ENCODE results near the gene ARHGEF10L.

The ARHGEF10L gene

DNA sequence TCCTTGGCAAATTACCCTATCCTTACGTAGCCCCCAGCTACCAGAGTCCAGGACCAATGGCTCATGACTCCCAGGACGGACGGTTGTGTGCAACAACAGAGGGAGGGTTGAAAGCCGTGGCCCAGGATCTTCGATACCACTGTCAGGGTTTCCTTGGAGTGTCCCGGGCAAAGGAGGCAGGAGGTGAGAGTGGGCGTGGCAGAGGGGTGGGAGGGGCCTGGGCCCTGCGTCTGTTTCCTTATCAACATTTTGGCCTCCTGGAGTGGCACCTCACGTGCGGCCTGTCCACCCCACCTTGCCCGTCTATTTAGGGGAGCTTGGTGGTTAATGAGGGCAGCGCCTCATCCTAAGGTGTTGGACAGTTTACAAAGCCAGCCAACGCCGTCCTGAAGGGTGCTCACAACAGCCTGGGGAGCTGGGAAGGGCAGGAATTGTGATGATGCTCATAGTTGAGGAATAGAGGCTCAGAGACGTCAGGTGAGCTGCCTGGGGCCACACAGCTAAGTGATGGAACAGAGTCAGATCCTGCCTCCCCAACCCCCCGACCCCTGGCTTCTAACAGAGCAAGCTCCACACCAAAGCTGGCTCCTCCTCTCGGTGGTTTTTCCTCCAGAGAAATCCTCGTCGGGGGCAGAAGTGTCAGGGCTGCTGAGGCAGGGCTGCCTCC lies 17.4 kb upstream of the ARHGEF10L start:
- TF ChIP-seq, protein P1, sequence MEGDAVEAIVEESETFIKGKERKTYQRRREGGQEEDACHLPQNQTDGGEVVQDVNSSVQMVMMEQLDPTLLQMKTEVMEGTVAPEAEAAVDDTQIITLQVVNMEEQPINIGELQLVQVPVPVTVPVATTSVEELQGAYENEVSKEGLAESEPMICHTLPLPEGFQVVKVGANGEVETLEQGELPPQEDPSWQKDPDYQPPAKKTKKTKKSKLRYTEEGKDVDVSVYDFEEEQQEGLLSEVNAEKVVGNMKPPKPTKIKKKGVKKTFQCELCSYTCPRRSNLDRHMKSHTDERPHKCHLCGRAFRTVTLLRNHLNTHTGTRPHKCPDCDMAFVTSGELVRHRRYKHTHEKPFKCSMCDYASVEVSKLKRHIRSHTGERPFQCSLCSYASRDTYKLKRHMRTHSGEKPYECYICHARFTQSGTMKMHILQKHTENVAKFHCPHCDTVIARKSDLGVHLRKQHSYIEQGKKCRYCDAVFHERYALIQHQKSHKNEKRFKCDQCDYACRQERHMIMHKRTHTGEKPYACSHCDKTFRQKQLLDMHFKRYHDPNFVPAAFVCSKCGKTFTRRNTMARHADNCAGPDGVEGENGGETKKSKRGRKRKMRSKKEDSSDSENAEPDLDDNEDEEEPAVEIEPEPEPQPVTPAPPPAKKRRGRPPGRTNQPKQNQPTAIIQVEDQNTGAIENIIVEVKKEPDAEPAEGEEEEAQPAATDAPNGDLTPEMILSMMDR (conservative IDR thresholded peaks at IDR 0.05; ENCODE audit: low read depth) = no peak
- POLR2A ChIA-PET (ENCODE audit: low non-redundant PET) = no interaction called here
- H3K27ac ChIP-seq = no peak overlapping the region
- no peak for DNase-seq (ENCODE audit: low spot score)
- CTCF ChIA-PET = interaction anchor here (0.6 to 2.5 kb wide), 4 partner anchors 15 to 929 kb away, joined by 3 to 7 read pairs (median 4); no protein-coding TSS in a partner anchor

DNA sequence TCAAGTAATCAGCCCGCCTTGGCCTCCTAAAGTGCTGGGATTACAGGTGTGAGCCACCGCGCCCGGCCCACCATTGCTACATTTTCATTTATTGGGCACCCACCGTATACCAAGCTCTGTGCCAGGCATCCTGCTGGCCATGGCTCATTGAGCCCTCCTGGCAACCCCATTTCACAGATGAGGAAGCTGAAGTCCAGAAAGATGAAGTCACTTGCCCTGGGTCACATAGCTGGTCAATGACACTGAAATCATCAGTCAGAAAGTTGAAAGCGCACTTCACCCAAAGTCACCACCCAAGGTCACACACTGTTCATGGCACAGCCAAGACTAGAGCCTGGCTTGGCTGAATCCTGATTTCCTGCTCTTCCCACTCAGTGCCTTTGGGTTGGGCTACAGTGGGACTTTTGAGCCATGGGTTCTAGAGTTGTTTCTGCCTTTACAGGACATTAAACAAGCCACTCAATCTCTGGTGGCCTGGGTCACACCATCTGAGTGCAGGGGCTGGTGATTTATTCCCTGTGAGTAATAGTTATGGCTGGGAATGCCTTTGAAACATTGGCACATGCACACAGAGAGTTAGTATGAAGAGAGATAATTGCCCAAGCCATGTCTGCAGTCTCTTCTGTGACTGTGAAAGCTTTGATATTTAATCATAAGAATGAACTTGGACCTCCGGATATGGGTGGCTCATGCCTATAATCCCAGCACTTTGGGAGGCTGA lies 16.0 kb upstream of the ARHGEF10L start:
- TF ChIP-seq, protein P1 (conservative IDR thresholded peaks at IDR 0.05; ENCODE audit: low read depth) = no peak
- H3K27ac ChIP-seq = no peak overlapping the region
- no peak for DNase-seq (ENCODE audit: low spot score)
- ChIA-PET POLR2A (ENCODE audit: low non-redundant PET) (interaction anchor here (0.6 kb wide), 1 partner anchor 35 kb away, joined by 8 read pairs; no protein-coding TSS in a partner anchor), CTCF (interaction anchor here (0.6 kb wide), 1 partner anchor 16 kb away, joined by 3 read pairs; no protein-coding TSS in a partner anchor)

DNA sequence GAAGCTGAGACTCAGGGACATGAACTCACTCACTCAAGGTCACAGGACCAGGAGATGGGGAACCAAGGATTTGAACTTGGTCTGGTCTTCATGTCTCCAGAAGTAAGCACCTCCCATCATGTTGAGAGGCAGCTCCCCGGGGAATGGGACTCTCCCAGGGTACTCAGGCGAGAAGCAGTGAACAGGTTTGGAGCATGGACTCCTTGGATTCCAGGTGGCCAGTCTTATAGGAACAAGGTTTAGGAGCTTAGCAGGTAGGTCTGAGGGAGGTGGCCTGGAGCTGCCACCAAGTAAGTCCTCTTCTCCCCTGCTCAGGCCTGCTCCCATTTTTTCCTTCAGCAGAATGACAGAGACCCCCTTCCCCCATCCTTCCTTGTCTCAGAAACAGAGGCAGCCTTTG lies 14.9 kb upstream of the ARHGEF10L start:
- ChIA-PET CTCF (interaction anchor here (0.5 to 0.6 kb wide), 3 partner anchors 18 to 175 kb away, joined by 3 to 6 read pairs (median 3); no protein-coding TSS in a partner anchor), POLR2A (ENCODE audit: low non-redundant PET) (no interaction called here)
- H3K27ac ChIP-seq = no peak overlapping the region
- TF ChIP-seq, protein P1 (conservative IDR thresholded peaks at IDR 0.05; ENCODE audit: low read depth) = no peak
- no peak for DNase-seq (ENCODE audit: low spot score)

DNA sequence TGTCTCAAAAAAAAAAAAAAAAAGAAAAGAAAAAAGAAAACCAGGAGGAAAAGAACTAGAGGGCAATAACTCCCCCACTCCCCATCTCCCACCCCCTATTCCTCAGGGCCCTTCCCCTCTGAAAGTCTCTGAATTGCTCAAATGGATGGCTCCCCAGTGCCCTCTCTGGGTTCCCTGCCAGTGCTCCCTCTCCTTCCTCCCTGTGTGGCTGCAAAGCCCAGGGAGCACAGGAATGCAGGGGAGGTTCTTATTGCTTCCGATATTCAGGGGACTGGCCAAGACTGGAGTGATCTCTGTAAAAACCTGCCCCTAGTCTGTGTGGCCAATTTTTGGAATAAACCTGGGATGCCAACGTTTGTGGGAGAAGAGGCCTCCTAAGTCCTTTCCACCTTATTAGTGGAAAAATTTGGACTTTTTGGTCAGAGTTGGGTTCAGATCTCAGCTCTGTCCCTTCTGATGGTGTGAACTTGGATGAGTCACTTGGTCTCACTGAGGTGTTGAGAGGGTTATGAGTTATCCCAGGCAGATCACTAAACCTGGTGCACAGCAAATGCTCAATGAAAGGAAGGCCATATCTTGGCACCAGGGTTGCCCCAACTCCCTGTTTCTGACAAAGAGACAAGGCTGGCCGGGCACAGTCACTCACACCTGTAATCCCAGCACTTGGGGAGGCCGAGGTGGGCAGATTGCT lies 13.4 kb upstream of the ARHGEF10L start:
- TF ChIP-seq, protein P1 (conservative IDR thresholded peaks at IDR 0.05; ENCODE audit: low read depth) = no peak
- ChIA-PET POLR2A (ENCODE audit: low non-redundant PET) (no interaction called here), CTCF (interaction anchor here (0.7 kb wide), 1 partner anchor 118 kb away, joined by 3 read pairs; no protein-coding TSS in a partner anchor)
- no peak for DNase-seq (ENCODE audit: low spot score)
- no peak overlapping the region for H3K27ac ChIP-seq

DNA sequence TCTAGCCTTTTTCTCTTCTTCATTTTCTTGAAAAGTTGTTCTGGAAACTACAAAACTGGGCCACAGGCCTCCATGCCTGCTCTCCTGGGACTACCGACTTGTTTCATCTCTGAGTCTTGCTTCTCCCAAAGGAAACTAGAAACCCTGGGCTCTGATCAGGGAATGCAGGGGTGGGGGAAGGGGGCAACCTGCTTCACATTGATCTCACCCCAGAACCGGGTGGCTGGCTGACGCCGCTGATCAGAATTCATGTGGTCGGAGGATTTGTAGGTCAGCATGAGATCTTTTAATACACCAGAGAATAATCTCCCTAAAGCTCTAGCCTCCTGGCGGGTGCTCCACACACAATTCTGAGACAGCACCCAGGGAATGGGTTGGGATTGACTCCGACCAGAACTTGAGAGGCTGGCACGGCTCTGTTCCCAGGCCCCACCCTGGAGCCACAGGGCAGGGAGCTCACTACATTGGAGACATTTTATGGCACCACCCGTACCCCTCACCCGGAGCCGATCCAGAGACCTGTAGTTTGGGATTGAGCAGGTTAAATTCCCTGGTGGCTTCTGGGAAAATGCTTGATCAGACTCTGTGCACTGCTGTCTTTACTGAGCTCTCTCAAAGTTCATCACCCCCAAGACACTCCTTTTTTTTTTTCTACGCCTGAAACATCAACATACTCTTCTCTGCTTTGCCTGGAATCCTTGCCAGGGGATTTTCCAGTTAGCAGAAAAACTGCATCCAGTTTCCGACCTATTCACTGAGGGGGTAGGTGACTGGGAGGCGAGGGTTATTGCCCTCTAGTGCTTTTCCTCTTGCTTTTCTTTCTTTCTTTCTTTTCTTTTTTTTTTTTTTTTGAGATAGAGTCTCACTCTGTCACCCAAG lies 12.2 kb upstream of the ARHGEF10L start:
- H3K27ac ChIP-seq = no peak overlapping the region
- ChIA-PET POLR2A (ENCODE audit: low non-redundant PET) (no interaction called here), CTCF (no interaction called here)
- no peak for DNase-seq (ENCODE audit: low spot score)
- TF ChIP-seq, protein P1 (conservative IDR thresholded peaks at IDR 0.05; ENCODE audit: low read depth) = no peak
